Measurements from ENCODE around the gene COG6.

Gene COG6

DNA sequence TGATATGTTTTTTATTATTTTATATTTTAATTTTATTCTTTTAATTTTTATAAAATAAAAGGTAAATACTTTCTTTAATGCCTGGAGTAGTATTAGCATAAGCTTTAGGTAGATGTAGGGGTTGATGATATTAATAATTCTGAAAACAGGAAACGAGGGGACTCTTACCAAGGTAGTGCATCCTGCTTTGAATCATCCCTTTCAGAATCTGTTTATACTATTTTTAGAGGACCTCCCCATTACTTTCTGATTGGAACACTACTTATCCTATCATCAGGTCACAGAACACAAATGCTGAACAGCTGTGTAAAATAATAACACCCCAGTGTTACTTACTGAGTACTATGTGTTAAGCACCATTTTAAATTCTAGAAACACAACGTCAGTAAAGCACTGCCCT lies 27.3 kb downstream of the COG6 start:
- no peak for DNase-seq

GRCh38 chr13:39684531-39685137 lies 29.2 kb downstream of the COG6 start:
- no peak for DNase-seq

- DNase-seq = no peak
Observed at GRCh38 chr13:39685652-39686051, 30.2 kb downstream of the COG6 start.

GRCh38 chr13:39688278-39688677 lies 32.8 kb downstream of the COG6 start:
- no peak for DNase-seq

- no peak for DNase-seq
Observed at GRCh38 chr13:39688699-39689405, 33.4 kb downstream of the COG6 start.

- DNase-seq = no peak
Observed at GRCh38 chr13:39692660-39693438, 37.4 kb downstream of the COG6 start.

DNA sequence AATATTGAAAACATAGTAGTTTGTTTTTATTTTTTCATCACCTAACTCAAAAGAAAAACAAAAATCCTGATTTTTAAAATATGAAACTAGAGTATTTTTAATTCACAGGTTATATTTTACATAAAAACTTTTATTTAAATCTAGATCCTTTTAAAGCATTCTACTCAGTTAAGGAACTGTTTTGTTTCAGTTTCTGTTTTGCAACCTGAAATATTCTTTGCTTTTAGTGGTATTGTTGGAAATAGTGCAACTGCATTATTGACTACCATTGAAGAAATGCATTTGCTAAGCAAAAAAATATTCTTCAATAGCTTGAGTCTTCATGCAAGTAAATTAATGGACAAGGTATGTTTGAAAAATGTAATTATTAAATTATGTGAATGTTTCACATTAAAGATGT lies 43.8 kb downstream of the COG6 start:
- DNase-seq = no peak

GRCh38 chr13:39712626-39713025 lies 57.2 kb downstream of the COG6 start:
- no peak for DNase-seq

DNA sequence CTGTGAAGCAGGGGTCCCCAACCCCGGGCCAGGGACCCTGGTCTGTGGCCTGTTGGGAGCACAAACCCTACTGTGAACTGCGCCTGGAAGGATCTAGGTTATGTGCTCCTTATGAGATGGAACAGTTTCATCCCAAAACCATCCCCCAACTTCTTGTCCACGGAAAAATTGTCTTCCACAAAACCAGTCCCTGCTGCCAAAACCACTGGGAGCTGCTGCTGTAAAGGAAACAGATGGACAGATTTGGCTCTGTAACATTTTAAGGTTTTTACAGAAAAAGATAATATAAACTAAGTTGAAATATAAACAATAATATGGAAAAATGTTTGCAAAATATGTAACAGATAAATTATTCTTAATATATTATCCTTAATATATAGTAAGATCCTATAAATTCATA lies 73.7 kb downstream of the COG6 start:
- DNase-seq = no peak

DNA sequence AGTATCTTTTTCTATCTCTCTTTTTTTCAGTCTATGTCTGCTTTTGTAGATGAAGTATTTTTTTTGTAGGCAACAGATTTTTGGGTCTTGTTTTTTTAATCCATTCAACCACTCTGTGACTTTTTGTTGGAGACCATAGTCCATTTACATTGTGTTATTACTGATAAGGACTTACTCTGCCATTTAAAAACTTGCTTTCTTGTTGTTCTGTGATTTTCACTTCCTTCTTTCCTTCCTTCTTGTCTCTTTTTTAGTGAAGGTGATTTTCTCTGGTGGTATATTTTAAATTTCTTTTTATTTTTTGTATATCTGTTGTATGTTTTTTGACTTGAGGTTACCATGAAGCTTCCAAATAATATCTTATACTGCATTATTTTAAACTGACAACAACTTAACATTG lies 79.5 kb downstream of the COG6 start:
- no peak for DNase-seq

DNA sequence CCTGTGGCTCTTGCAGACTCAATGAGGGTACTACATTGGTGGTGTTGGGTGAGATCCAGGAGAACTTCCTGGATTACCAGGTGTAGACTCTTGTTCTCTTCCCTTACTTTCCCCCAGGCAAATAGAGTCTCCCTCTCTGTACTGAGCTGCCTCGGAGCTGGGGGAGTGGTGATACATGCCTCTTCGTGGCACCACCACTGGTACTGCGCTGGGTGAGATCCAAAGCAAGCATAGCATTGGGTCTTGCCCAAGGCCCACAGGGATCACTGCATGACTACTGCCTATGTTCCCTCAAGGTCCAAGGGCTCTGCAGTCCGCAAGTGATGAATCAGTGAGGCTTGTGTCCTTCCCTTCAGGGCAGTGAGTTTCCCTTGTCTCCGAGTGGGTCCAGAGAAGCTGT lies 81.6 kb downstream of the COG6 start:
- DNase-seq = no peak

DNA sequence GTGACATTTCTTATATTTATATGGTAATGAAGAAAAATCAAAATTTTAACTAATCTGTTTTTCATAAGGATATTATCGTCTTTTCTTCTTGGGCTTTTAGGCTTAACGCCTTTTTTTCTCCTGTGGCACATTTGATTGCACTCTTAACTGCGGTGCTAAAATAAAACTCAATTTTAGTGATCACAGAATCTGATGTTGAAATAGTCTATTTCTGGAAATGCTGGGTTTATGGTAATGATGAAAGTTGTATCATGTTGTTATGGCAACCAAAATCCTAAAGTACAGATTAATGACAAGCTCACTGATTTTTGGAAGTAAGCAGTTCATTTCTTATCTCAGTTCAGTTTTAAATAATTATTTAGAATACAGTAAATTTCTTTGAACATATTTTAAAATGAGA lies 85.3 kb downstream of the COG6 start:
- DNase-seq = no peak

- DNase-seq = no peak
Observed at GRCh38 chr13:39748961-39749360, 93.5 kb downstream of the COG6 start.

DNA sequence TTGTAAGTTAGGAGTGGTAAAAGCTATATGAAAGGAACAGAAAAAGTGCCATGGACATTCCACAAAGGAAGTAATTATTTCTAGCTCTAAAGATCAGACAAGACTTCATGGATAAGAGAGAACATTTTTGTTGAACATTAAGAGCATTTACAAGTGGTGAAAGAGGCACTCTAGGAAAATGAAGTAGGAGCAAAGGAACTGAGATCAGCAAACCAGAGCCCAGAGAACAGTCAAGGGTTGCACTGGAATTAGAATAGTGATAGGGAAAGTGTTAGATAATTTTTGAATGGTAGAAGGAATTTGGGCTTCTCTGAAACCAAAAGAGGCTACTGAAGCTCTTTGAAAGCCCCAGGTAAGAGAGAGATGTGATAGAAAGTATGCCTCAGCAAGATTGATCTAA lies 94.1 kb downstream of the COG6 start:
- DNase-seq = no peak

DNA sequence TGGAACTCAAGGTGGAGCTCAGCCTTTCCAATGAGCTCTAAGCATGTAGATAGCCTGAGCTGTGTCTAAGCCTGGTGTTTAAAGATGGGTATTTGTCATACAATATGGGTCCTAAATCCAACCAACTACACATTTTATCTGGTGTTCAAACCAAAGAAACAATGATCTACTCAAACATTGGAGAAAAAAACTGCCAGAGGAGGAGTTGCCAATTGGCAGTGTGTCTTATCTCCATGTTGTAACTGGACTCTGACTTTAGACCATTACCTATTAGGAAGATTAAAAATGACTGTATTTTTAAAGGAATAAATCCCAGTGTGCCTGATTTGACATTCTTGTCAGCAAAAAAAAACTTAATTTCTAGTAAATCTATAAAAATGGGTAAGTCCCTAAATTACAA lies 96.3 kb downstream of the COG6 start:
- no peak for DNase-seq

GRCh38 chr13:39760521-39760920 lies 105.1 kb downstream of the COG6 start:
- no peak for DNase-seq

DNA sequence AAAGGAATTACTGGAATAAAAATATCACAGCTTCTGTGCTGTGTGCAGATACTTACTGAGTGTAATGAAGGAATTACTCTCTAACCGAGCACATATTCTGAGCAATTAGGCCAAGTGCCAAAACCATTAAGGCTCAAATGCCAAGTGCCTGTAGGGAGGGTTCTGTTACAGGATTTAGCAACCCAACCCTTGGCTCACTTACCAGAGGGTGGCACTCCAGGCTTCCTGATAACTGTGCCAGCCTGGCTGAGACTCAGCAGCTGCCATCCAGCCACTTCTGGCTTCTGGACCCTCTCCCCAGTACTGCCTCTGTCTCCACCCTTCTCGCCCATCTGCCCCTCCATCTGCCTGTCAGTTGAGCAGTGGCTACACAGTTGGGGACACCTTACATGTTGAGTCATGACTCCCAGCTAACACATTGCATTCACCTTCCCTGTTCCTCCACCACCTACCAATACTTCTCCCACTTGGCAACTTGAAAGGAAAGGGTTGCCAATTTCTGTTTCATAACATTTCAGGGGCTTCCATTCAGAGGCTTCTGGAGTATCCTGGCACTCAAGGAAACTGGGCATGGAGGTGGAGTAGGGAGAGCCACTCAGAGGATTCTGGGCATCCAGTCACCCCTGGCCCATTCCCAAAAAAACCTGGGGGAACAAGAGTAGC lies 110.5 kb downstream of the COG6 start:
- no peak for DNase-seq

DNA sequence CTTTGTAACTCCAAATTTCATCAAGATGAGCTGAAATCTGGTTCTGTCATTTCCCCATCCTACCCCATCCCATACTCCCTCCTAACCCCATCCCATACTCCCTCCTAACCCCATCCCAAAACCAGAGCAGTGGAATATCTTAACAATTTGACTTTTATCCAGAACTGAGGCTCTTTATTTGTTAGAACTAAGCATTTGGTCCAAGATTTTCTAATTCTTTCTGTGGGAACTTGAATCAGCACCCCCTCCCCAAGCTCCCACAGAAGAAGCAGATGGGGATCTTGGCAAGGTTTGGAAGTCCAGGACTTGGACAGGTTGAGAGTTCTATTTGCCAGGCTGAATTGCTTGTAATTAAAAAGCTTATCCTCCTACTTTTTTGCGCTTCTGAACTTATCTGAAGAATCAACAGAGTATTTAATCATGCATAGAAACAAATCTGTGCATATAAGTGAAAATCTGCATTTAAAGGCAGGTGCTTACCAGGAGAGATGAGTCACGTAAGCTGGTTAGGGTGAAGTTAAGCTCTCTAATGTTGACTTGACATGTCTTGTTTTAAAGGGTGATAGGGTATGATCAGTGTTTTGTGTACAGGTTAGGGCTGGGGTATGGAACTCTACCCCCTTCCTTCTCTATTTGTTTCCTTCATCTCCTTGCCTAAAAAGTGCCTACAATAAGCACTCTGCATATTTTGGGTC lies 111.1 kb downstream of the COG6 start:
- DNase-seq = no peak

GRCh38 chr13:39767791-39768517 lies 112.5 kb downstream of the COG6 start:
- DNase-seq = no peak

- no peak for DNase-seq
Observed at GRCh38 chr13:39768962-39769361, 113.5 kb downstream of the COG6 start.

GRCh38 chr13:39770221-39771090 lies 115.0 kb downstream of the COG6 start:
- DNase-seq = no peak

Data from activated CD4-positive, CD25-positive, alpha-beta regulatory T cell treated with anti-CD3 and anti-CD28 coated beads, Interleukin-2, amount 50 U/mL, for 72 hours (primary cell).